H1 (cell line): ENCODE measurements around the gene C15orf61. TPM values are rescaled to one million over a fixed set of nuclear protein-coding genes. Genes with fewer than 3 reads are reported as not detected.

ENCODE experiments used
- CTCF ChIA-PET: fragments of 300-600 bp; sonication (Branson Sonifier 250); formaldehyde crosslinking; loops from one replicate; lab custom pipeline; 2021; ENCODE audit not compliant: partially characterized antibody; lab: Charles Lee
- POLR2A ChIA-PET: fragments of 300-600 bp; sonication (Branson Sonifier 250); formaldehyde crosslinking; loops from one replicate; lab custom pipeline; 2021; ENCODE audit warnings: inconsistent platforms; ENCODE audit not compliant: partially characterized antibody; lab: Charles Lee
- DNase-seq, 2 experiments: peaks; one replicate each; pipeline versions ENCODE4 v3.0.0 to v3.0.0-alpha.2; 2010 to 2022; ENCODE audit warnings: low spot score in 2 of 2, low read depth in 1 of 2, mixed read lengths in 1 of 2
- FAIRE-seq: peaks from 2 replicates; lab custom pipeline; 2011; peaks lifted over from hg19 to GRCh38; lab: Jason Lieb, UNC
- H2AFZ ChIP-seq: 2 replicates; pipeline ENCODE4 v1.8.1; 2012; ENCODE audit warnings: low read length, inconsistent platforms
- H2AK5ac ChIP-seq: 2 replicates; pipeline ENCODE4 v1.6.1; 2013; ENCODE audit warnings: low read depth, low read length
- H2BK120ac ChIP-seq: replicated peaks from 2 replicates; pipeline ENCODE3; 2013; ENCODE audit warnings: low read depth, low read length, inconsistent platforms
- H2BK12ac ChIP-seq: 2 replicates; pipeline ENCODE4 v1.6.1; 2013; ENCODE audit warnings: low read depth, low read length
- H2BK15ac ChIP-seq: 2 replicates; pipeline ENCODE4 v1.6.1; 2013; ENCODE audit warnings: low read length
- H2BK20ac ChIP-seq: 2 replicates; pipeline ENCODE4 v1.6.1; 2013; ENCODE audit warnings: low read length
- H2BK5ac ChIP-seq: 2 replicates; pipeline ENCODE4 v1.6.1; 2013; ENCODE audit warnings: low read depth, low read length
- H3K14ac ChIP-seq: 2 replicates; pipeline ENCODE4 v1.6.1; 2013; ENCODE audit warnings: inconsistent platforms; ENCODE audit not compliant: insufficient read length
- H3K18ac ChIP-seq: 2 replicates; pipeline ENCODE4 v1.6.1; 2013; ENCODE audit warnings: low read length; ENCODE audit errors: extremely low read depth
- H3K23ac ChIP-seq: 2 replicates; pipeline ENCODE4 v1.6.1; 2013; ENCODE audit warnings: inconsistent platforms; ENCODE audit not compliant: insufficient read length
- H3K23me2 ChIP-seq: 2 replicates; pipeline ENCODE4 v1.6.1; 2013; ENCODE audit warnings: low read depth, low read length
- H3K27ac ChIP-seq: 2 replicates; pipeline ENCODE4 v1.6.1; 2011; ENCODE audit warnings: low read depth, low read length, inconsistent platforms
- H3K27me3 ChIP-seq, 4 experiments: replicated peaks in 1 of 4; 1 replicate in 1 of 4; 2 replicates in 3 of 4; pipeline versions ENCODE4 v1.6.1 to v1.8.1; 2011 to 2013; ENCODE audit warnings: low read length in 3 of 4, mild to moderate bottlenecking in 3 of 4, inconsistent platforms in 2 of 4, mixed read lengths in 2 of 4, moderate library complexity in 1 of 4; ENCODE audit not compliant: control insufficient read depth in 3 of 4, insufficient read depth in 3 of 4; ENCODE audit errors: extremely low read depth in 1 of 4
- H3K36me3 ChIP-seq, 4 experiments: 2 replicates each; pipeline versions ENCODE4 v1.6.1 to v1.8.1; 2011 to 2013; ENCODE audit warnings: mild to moderate bottlenecking in 4 of 4, low read length in 3 of 4, moderate library complexity in 2 of 4, control low read depth in 1 of 4, inconsistent platforms in 1 of 4; ENCODE audit not compliant: insufficient read depth in 4 of 4, control insufficient read depth in 2 of 4
- H3K4ac ChIP-seq: replicated peaks from 2 replicates; pipeline ENCODE3; 2013; ENCODE audit warnings: low read length, low read depth, mixed read lengths, inconsistent platforms; ENCODE audit not compliant: insufficient read length
- H3K4me1 ChIP-seq, 4 experiments: replicated peaks in 1 of 4; 1 replicate in 1 of 4; 2 replicates in 3 of 4; pipeline versions ENCODE4 v1.6.1 to v1.8.1; 2011 to 2013; ENCODE audit warnings: low read length in 3 of 4, inconsistent platforms in 2 of 4, mixed read lengths in 1 of 4; ENCODE audit not compliant: insufficient read depth in 4 of 4, control insufficient read depth in 3 of 4
- H3K4me2 ChIP-seq, 2 experiments: 2 replicates each; pipeline versions ENCODE4 v1.6.1 to v1.8.1; 2011 to 2013; ENCODE audit warnings: low read depth in 2 of 2, low read length in 2 of 2, control low read depth in 1 of 2, inconsistent platforms in 1 of 2, mild to moderate bottlenecking in 1 of 2; ENCODE audit not compliant: insufficient read depth in 1 of 2
- H3K4me3 ChIP-seq, 4 experiments: fragments of 200-600, 300-600 bp in 1 of 4; sonication (generic), shearing (Covaris generic), sonication (Bioruptor Twin) in 1 of 4; 2 replicates each; pipeline versions ENCODE4 v1.5.1 to v1.8.1; 2011 to 2016; ENCODE audit warnings: low read length in 4 of 4, low read depth in 3 of 4, control low read depth in 2 of 4, inconsistent platforms in 2 of 4, mild to moderate bottlenecking in 2 of 4, mixed read lengths in 1 of 4, moderate library complexity in 1 of 4; ENCODE audit not compliant: insufficient read depth in 2 of 4; ENCODE audit errors: extremely low read depth in 1 of 4
- H3K56ac ChIP-seq: replicated peaks from 2 replicates; pipeline ENCODE3; 2013; ENCODE audit warnings: low read depth, mild to moderate bottlenecking, mixed read lengths, low read length, inconsistent platforms; ENCODE audit not compliant: insufficient read length
- H3K79me1 ChIP-seq: 2 replicates; pipeline ENCODE4 v1.6.1; 2013; ENCODE audit warnings: low read depth, low read length, control low read depth
- H3K79me2 ChIP-seq, 2 experiments: 2 replicates each; pipeline versions ENCODE4 v1.6.1 to v1.8.1; 2012 to 2013; ENCODE audit warnings: low read length in 2 of 2, mild to moderate bottlenecking in 2 of 2, inconsistent platforms in 1 of 2; ENCODE audit not compliant: insufficient read depth in 2 of 2, control insufficient read depth in 1 of 2
- H3K9ac ChIP-seq, 4 experiments: replicated peaks in 1 of 4; 1 replicate in 1 of 4; 2 replicates in 3 of 4; pipeline versions ENCODE4 v1.6.1 to v1.8.1; 2011 to 2013; ENCODE audit warnings: low read depth in 3 of 4, low read length in 3 of 4, control low read depth in 2 of 4, mild to moderate bottlenecking in 2 of 4, moderate library complexity in 2 of 4, inconsistent platforms in 1 of 4; ENCODE audit errors: extremely low read depth in 1 of 4
- H3K9me3 ChIP-seq, 2 experiments: 2 replicates each; pipeline versions ENCODE4 v1.6.1 to v1.8.1; 2012 to 2013; ENCODE audit warnings: mild to moderate bottlenecking in 2 of 2, moderate library complexity in 2 of 2, control low read depth in 1 of 2, inconsistent platforms in 1 of 2, low read depth in 1 of 2, low read length in 1 of 2, mixed read lengths in 1 of 2; ENCODE audit not compliant: insufficient read depth in 2 of 2
- H4K20me1 ChIP-seq, 2 experiments: replicated peaks in 1 of 2; 2 replicates each; pipeline versions ENCODE3 to v1.8.1; 2011 to 2013; ENCODE audit warnings: inconsistent platforms in 2 of 2, low read length in 2 of 2, mild to moderate bottlenecking in 1 of 2; ENCODE audit not compliant: insufficient read depth in 2 of 2, control insufficient read depth in 1 of 2
- H4K5ac ChIP-seq: 2 replicates; pipeline ENCODE4 v1.6.1; 2013; ENCODE audit warnings: low read length, low read depth, mixed read lengths, inconsistent platforms; ENCODE audit not compliant: insufficient read length
- H4K8ac ChIP-seq: 2 replicates; pipeline ENCODE4 v1.8.0; 2013; ENCODE audit warnings: mild to moderate bottlenecking, moderate library complexity, low read length, inconsistent platforms; ENCODE audit not compliant: insufficient read depth; ENCODE audit errors: extremely low read depth
- H4K91ac ChIP-seq: replicated peaks from 2 replicates; pipeline ENCODE3; 2013; ENCODE audit warnings: low read length, mixed read lengths, inconsistent platforms; ENCODE audit not compliant: insufficient read length
- BACH1 ChIP-seq: IDR thresholded peaks from 2 replicates; pipeline ENCODE4 v1.6.1; 2012; ENCODE audit warnings: low read length, improper control_type of control experiment
- CHD1 ChIP-seq: IDR thresholded peaks from 2 replicates; pipeline ENCODE4 v1.6.1; 2012; ENCODE audit warnings: low read depth, low read length, improper control_type of control experiment
- CTBP2 ChIP-seq: IDR thresholded peaks from 2 replicates; pipeline ENCODE4 v1.7.0; 2011; ENCODE audit warnings: borderline replicate concordance, mild to moderate bottlenecking, moderate library complexity, mixed read lengths, low read length; ENCODE audit not compliant: insufficient read depth, insufficient read length
- HDAC6 ChIP-seq: IDR thresholded peaks from one replicate; pipeline ENCODE4 v1.7.1; 2012; ENCODE audit warnings: low read depth, mild to moderate bottlenecking, inconsistent platforms, low read length, moderate library complexity
- POU5F1 ChIP-seq: IDR thresholded peaks from 2 replicates; pipeline ENCODE4 v1.6.1; 2011; ENCODE audit warnings: low read depth, mild to moderate bottlenecking, low read length, moderate library complexity
- RNF2 ChIP-seq: fragments of 200-900, 300-1000 bp; sonication (generic); IDR thresholded peaks from 2 replicates; pipeline ENCODE4 v1.7.1; 2016; ENCODE audit warnings: borderline replicate concordance, low read depth, mild to moderate bottlenecking, antibody characterized with exemption, low read length; ENCODE audit not compliant: poor library complexity, severe bottlenecking; ENCODE audit errors: missing control alignments
- SAP30 ChIP-seq: fragments of 300-600 bp; sonication (generic); IDR thresholded peaks from 2 replicates; pipeline ENCODE4 v1.7.1; 2012; ENCODE audit warnings: low read length, moderate library complexity, mild to moderate bottlenecking, inconsistent platforms; ENCODE audit not compliant: insufficient read depth, insufficient replicate concordance
- SIN3A ChIP-seq, 2 experiments: IDR thresholded peaks in 1 of 2; conservative IDR thresholded peaks in 1 of 2; 2 replicates each; pipeline ENCODE4 v1.6.1; 2011 to 2012; ENCODE audit warnings: low read length in 2 of 2, improper control_type of control experiment in 1 of 2, low read depth in 1 of 2, mild to moderate bottlenecking in 1 of 2
- TAF1 ChIP-seq: IDR thresholded peaks from 2 replicates; pipeline ENCODE4 v1.6.1; 2011; ENCODE audit warnings: mild to moderate bottlenecking, low read depth, low read length
- TBP ChIP-seq: IDR thresholded peaks from 2 replicates; pipeline ENCODE4 v1.6.1; 2011; ENCODE audit warnings: low read depth, low read length, improper control_type of control experiment
- WGBS, 2 experiments: shearing (Covaris generic) in 1 of 2; methylation state at CpG; one replicate each; pipeline versions ENCODE4 v1.1.6 to v1.1.7; 2013 to 2015; ENCODE audit warnings: low lambda C conversion rate in 2 of 2, mixed read lengths in 2 of 2, inconsistent platforms in 1 of 2, low coverage in 1 of 2, missing lambda C conversion rate in 1 of 2; ENCODE audit not compliant: insufficient replicate concordance in 2 of 2, insufficient coverage in 1 of 2, insufficient read length in 1 of 2; ENCODE audit errors: extremely low coverage in 1 of 2, missing lambda C conversion rate in 1 of 2; 5-methylcytosine and 5-hydroxymethylcytosine counted together
- polyA plus RNA-seq, 7 experiments: library from polyadenylated mRNA; depleted of rRNA in 3 of 7; stranded (reverse) in 5 of 7; unstranded in 2 of 7; fragments of >200 nt in 5 of 7; fragments of 200-250 nt in 2 of 7; gene quantifications; 1 replicate in 5 of 7; 2 replicates in 1 of 7; 4 replicates in 1 of 7; pipeline versions ENCODE4 v1.2.1 to v1.2.3, GENCODE V29; 2011 to 2013; ENCODE audit warnings: missing spikeins in 2 of 7, mixed read lengths in 2 of 7
- total RNA-seq: library from RNA; stranded (reverse); fragmentation: NEBNext Ultra II Directional; extraction: Animal tissue kit (Norgen Biotek cat#: 25700); gene quantifications from 2 replicates; pipeline ENCODE4 v1.2.1, GENCODE V29; 2021

C15orf61 gene
- total and polyA plus RNA-seq, 2 of the 8 experiments (the other 6 are each of a cell fraction or from before 2014, with no cell fraction given), result 1.7 to 2.0 TPM

DNA sequence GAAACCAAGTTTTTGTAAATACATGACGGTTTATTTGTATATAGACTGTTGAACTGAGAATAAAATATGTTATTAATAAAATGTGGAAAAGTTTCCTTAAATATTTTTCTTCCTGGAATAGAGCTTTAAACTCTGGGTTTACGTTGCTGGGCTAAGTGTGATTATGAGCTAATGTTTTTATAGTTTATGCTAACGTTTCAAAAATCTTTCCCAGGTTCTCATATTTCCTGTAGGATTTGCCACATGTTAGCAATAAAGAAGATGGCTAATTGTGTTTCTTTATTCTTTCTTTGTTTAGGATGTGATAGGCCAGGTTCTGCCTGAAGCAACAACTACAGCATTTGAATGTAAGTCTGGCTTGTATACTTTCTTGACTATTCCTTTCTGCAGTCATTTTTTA, 28.8 kb downstream of the C15orf61 start:
- TF ChIP-seq POU5F1 (no peak), CHD1 (no peak), BACH1 (no peak), RNF2 (no peak), CTBP2 (no peak), TAF1 (no peak), SIN3A (conservative IDR thresholded peaks at IDR 0.05 in 1 of 2, IDR thresholded peaks at IDR 0.05 in 1 of 2; ENCODE audit: low read depth in 1 of 2, low read length in 2 of 2) (no peak), SAP30 (no peak), HDAC6 (no peak), TBP (no peak)
- Histone ChIP-seq H2BK120ac (no peak overlapping the region), H3K27ac (no peak overlapping the region), H3K14ac (no peak overlapping the region), H3K9ac (no peak overlapping the region), H4K8ac (no peak overlapping the region), H3K79me1 (peaks cover 2% of the 10 kb centered on the region; the same call in 1 of the 2 replicates), H2BK15ac (no peak overlapping the region), H2BK12ac (no peak overlapping the region), H3K56ac (no peak overlapping the region), H3K9me3 (no peaks in the 10 kb centered on the region), H4K91ac (no peak overlapping the region), H3K79me2 (no peaks in the 10 kb centered on the region), H3K36me3 (peaks cover 0 to 8% (median 2%) of the 10 kb centered on the region in 4 experiments; a peak in 3 of 8 replicates), H3K23me2 (no peaks in the 10 kb centered on the region), H3K18ac (no peak overlapping the region), H2AFZ (no peak overlapping the region), H3K4me1 (peaks cover 0 to 18% (median 6%) of the 10 kb centered on the region in 4 experiments; a peak in 6 of 7 replicates), H4K5ac (no peak overlapping the region), H3K4ac (no peak overlapping the region), H2BK5ac (no peak overlapping the region), H2BK20ac (no peak overlapping the region), H2AK5ac (no peak overlapping the region), H3K4me2 (no peak overlapping the region; a peak in 1 of 4 replicates), H3K27me3 (no peaks in the 10 kb centered on the region), H3K23ac (no peak overlapping the region), H4K20me1 (no peaks in the 10 kb centered on the region), H3K4me3 (no peak overlapping the region)
- 70% methylated on average over 3 of the region's 3 CpGs; no CpG with 5 or more reads in 1 of the 2 experiments for whole genome bisulfite sequencing, 2 experiments
- no peak for DNase-seq
- ChIA-PET CTCF (interaction anchor here (1.0 to 2.0 kb wide), 3 partner anchors 9 to 93 kb away, joined by 3 to 8 read pairs (median 4); no protein-coding TSS in a partner anchor), POLR2A (interaction anchor here (0.8 to 1.7 kb wide), 4 partner anchors 8 to 288 kb away, joined by 3 to 5 read pairs (median 3); no protein-coding TSS in a partner anchor)
- no peak for FAIRE-seq
